ENCODE results near the gene ALLC.

DNA sequence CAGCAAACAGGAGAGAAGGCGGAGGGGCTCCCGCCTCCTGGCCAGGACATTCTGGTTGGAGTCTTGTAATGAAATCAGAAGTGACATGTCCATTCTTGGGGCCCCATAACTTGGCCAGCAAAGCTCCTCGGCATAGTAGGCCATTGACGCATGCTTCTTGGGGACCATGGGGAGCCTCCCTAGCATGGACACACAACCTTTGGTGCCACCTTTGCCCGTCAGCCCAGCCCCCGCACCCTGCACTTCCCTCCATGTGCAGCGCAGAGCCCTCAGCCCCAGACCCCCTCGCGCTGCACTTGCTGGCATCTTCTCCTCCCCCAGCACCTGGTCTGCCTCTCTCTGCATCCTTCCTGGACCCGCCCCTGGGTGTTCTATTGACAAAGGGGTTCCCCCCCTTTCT, 68.5 kb downstream of the ALLC start:
- TF ChIP-seq, protein P1, sequence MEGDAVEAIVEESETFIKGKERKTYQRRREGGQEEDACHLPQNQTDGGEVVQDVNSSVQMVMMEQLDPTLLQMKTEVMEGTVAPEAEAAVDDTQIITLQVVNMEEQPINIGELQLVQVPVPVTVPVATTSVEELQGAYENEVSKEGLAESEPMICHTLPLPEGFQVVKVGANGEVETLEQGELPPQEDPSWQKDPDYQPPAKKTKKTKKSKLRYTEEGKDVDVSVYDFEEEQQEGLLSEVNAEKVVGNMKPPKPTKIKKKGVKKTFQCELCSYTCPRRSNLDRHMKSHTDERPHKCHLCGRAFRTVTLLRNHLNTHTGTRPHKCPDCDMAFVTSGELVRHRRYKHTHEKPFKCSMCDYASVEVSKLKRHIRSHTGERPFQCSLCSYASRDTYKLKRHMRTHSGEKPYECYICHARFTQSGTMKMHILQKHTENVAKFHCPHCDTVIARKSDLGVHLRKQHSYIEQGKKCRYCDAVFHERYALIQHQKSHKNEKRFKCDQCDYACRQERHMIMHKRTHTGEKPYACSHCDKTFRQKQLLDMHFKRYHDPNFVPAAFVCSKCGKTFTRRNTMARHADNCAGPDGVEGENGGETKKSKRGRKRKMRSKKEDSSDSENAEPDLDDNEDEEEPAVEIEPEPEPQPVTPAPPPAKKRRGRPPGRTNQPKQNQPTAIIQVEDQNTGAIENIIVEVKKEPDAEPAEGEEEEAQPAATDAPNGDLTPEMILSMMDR (IDR thresholded peaks at IDR 0.05), result no peak
- TF ChIP-seq POLR2AphosphoS5 (IDR thresholded peaks at IDR 0.05), result no peak

Measured in prostate gland (tissue), 2 donors.